H1 (cell line): ENCODE measurements around the gene CDK3. TPM values are rescaled to one million over a fixed set of nuclear protein-coding genes. Genes with fewer than 3 reads are reported as not detected.

Source experiments
- SIN3A ChIP-seq, 2 experiments: IDR thresholded peaks in 1 of 2; conservative IDR thresholded peaks in 1 of 2; 2 replicates each; pipeline ENCODE4 v1.6.1; 2011 to 2012; ENCODE audit warnings: low read length in 2 of 2, improper control_type of control experiment in 1 of 2, low read depth in 1 of 2, mild to moderate bottlenecking in 1 of 2
- polyA plus RNA-seq, 7 experiments: library from polyadenylated mRNA; depleted of rRNA in 3 of 7; stranded (reverse) in 5 of 7; unstranded in 2 of 7; fragments of >200 nt in 5 of 7; fragments of 200-250 nt in 2 of 7; gene quantifications; 1 replicate in 5 of 7; 2 replicates in 1 of 7; 4 replicates in 1 of 7; pipeline versions ENCODE4 v1.2.1 to v1.2.3, GENCODE V29; 2011 to 2013; ENCODE audit warnings: missing spikeins in 2 of 7, mixed read lengths in 2 of 7
- total RNA-seq: library from RNA; stranded (reverse); fragmentation: NEBNext Ultra II Directional; extraction: Animal tissue kit (Norgen Biotek cat#: 25700); gene quantifications from 2 replicates; pipeline ENCODE4 v1.2.1, GENCODE V29; 2021

The CDK3 gene
- total and polyA plus RNA-seq, 2 of the 8 experiments (the other 6 are each of a cell fraction or from before 2014, with no cell fraction given) = 10.0 to 14.6 TPM

- no peak for TF ChIP-seq SIN3A (conservative IDR thresholded peaks at IDR 0.05 in 1 of 2, IDR thresholded peaks at IDR 0.05 in 1 of 2; ENCODE audit: low read depth in 1 of 2, low read length in 2 of 2)
- TF ChIP-seq, all 59 proteins: peak for 0
Measured at GRCh38 chr17:76023900-76024237, 23.2 kb downstream of the CDK3 start (continued).
